Measurements from ENCODE around the gene PODXL. TPM values are rescaled to one million over a fixed set of nuclear protein-coding genes. Genes with fewer than 3 reads are reported as not detected.

Gene PODXL
- total RNA-seq, 1 donor from 2014 or later, result 76.2 TPM

DNA sequence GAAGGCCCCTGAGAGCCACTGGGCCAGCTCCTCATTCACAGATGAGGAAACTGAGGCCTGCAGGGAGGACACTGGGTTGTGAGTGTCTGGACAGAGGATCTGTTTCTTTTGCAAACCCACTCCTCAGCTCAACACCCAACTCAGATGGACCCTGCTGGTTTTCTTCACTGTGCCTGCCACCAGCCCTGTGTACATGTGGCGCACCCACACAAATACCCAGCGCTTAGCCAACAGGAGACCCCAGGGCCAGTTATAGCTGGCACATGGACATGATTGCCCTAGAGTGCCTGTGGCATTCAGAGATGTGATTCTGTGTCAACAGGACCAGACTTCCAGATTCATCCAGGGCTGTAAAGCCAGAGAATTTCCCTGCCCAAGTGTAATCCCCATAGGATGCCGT lies 12.4 kb downstream of the PODXL start:
- intact Hi-C loops (cut with DNase I), result loop anchor here (2.0 to 5.0 kb wide), 2 partner anchors 31 to 83 kb away; no protein-coding TSS in a partner anchor
- DNase-seq (ENCODE audit: low spot score), result peak; percentile 59

DNA sequence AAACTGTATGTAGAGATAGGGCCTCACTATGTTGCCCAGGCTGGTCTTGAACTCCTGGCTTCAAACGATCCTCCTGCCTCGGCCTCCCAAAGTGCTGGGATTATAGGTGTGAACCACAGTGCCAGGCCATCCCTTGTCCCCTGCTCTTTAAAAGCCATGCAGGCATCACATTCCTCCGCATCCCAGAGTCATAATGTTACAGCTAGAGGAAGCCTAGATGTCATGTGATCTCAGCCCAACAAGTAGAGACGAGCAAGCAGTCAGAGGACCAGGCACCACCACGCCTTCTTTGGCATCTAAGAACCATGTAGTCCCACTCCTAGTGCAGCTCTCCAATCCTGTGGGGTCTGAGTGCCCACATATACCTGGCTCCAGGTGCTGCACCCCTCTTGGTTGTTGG lies 13.1 kb downstream of the PODXL start:
- intact Hi-C loops (cut with DNase I), result loop anchor here (5.0 kb wide), 1 partner anchor 84 kb away; no protein-coding TSS in a partner anchor
- peak; percentile 57 for DNase-seq (ENCODE audit: low spot score)

DNA sequence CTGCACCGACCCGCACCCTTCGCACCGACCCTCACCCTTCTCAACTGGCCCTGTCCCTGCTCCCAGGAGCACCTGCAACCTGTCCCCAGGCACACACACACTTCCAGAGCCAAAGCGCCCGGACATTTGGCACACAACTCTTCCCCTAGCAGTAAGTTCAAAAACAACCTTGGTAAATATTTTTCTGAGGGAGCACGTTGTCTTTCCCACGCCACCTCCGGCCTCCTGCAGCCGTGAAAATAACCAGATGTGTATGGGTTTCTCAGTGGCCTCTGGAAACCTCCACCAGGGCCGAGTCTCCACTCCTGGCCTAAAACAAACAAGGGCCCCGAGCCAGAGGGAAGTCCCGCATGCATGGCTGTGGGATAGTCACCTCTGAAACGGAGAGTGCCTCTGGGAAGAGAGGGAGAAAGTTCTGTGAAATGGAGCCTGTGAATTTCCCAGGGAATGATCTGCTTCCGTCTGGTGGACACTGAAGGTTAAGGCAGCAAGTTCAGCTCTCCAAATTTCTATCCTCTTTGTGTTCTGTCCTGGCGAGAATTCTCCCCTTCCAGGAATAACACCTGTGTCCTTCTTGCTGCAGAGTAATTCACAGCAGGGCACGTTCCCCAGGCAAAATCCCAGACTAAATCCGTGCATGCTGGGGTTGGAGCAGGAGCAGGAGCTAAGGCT lies 15.8 kb downstream of the PODXL start:
- peak; percentile 75 for DNase-seq (ENCODE audit: low spot score)
- intact Hi-C loops (cut with DNase I), result loop anchor here (5.0 kb wide), 1 partner anchor 87 kb away; no protein-coding TSS in a partner anchor

DNA sequence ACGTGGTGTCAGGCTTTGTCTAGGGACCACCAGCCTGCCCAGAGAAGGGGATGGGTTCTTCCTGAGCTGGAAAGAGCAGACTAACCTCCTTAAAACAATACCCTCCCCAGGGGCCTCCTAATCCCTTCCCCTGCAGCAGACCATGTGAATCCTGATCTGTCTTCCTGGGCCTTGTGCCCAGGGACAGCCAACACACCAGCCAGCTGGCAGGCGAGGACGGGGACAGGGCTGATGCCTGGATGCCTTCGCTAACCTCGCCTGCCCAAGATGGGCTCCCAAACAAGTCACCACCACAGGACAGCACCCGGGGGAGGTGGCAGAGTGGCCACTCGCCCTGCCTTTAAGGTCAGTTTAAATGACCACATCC lies 17.6 kb downstream of the PODXL start:
- peak; percentile 85 for DNase-seq (ENCODE audit: low spot score)
- intact Hi-C loops (cut with DNase I), result no loop called here

DNA sequence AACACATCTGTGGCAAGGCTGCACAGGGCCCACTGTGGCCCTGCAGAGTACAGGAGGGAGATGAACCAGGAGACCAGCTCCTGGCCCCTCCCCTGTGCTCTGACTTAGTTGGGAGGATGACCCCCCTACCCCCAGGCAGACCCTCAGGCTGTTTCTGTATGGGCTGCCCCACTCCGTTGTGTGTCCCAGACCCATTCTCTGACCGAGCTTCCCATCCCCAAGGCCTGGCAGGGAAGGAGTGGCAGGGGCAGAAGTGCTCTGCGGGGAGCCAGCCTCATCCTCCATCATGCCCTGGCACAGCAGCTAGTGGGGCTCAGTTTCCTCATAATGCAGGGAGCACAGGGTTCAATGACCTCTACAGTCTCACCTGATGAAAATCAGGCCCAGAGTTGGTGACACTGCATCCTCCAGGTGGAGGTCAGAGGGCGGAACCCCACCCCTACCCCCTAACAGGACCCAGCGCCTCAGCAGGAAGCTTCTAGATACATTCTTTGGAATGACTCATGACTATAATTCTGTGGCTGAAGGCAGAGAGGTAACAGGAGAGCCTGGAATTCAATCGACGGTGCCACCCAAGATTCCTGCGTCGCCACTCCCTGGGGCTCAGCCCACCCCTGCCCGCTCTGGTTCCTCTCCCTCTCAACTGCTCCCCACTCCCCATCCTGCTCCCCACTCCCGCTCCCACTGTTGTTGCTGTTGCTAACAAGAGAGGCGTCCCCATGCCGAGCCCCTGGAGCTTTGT lies 18.2 kb downstream of the PODXL start:
- peak; percentile 72 for DNase-seq (ENCODE audit: low spot score)
- intact Hi-C loops (cut with DNase I), result no loop called here

DNA sequence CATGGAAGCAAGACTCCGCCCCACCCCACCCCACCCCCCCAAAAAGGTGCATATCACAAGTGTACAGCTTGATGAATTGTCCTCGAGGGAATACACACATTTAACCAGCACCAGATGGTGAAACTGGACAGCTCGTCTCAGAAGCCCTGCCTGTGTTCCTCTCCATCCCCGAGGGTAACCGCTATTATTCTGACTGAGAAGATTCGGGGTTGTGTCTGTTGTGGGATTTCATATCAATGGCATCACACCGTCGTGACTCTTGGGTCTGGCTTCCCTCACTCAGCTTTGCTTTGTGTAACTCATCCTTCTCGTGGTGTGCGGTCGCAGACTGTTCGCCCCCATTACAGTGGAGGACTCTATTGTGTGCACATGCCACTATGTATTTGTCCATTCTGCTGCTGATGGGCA lies 18.9 kb downstream of the PODXL start:
- intact Hi-C loops (cut with DNase I), result no loop called here
- DNase-seq (ENCODE audit: low spot score), result no peak

DNA sequence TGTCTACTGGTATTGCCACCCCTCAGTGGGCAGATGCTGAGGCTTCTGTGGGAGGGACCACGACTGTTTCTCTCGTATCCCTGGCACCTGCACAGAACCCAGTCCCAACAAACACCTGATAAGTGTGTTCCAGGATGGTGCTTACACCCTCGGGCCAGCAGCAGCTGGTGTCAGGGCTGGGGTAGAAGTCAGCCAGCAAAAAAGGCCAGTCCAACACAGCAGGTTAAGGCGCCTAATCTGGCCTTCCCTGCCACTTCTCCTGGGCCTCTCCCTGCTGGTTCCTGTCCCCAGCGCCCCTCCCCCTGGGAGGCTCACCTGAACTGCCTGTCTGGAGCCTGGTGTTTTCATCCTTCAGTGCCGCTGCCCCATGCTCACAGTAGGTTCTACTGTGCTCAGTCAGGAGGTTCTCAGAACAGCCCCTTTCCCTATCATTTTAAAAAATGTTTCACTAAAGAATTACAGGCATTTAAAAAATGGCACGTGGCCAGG lies 20.0 kb downstream of the PODXL start:
- intact Hi-C loops (cut with DNase I), result no loop called here
- peak; percentile 72 for DNase-seq (ENCODE audit: low spot score)

DNA sequence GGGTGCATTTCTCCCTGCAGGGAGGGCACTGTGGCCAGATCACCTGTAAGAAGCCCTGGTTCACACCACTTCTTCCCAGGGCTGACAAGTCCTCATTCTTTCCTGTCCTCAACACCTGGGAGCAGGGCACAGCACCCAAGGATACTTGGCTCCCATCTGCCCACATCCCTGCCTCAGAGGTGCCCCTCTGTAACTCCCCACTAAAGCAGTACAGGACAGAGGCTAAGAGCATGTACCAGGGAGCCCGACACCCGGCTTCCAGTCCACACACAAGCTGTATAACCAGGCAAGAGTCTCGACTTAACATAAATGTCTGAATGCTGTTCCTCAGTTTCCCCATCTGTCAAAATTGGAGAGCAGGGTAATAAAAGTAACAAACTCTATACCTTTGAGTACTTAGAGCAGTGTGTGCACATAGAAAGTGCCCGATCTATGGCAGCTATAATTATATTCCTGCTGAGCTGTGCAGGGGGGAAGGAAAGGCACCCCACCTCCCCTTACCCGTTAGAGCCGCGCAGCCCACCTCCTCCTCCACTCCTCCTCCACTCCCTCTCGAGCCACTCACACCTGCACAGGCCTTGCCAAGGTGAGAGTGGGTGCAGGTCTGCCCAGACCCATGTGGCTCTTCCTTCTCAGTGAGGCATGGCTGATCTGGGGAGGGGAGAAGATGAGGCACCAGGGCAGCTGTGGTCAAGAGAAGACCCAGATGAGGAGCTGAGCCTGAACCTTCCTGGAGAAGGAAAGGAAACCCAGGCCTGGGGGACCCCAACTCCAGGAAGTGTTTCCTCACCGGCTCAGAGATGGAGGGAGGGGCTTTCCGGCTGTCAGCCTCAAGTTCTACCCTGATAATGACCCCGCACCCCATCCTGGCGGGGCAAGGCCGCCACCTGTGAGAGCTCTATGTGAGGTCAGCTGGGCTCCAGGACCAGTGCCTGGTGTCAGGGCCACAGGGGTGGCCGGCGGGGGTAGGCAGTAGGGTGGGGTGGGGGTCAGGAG lies 22.6 kb downstream of the PODXL start:
- intact Hi-C loops (cut with DNase I), result no loop called here
- DNase-seq (ENCODE audit: low spot score), result peak; percentile 68

DNA sequence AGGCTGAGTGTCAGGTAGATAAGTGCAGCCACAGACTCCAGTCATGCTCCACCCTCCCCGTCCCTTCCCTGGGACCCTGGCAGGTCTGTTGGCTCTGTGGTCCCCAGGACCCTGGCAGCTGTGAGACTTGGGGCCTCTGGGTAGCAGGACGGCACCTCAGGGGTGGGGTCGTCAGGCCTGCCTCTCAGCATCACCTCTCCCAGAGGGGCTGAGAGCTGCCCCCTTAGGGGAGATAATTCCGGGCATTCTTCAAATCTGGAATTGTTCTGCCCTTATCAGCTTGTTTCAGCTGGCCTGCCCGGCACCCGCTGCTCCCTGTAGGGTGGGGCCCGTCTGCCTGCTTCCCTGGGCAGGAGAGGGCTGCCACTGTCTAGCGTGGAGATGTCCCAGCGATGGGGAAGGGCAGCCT lies 23.3 kb downstream of the PODXL start:
- DNase-seq (ENCODE audit: low spot score), result peak; percentile 74
- intact Hi-C loops (cut with DNase I), result no loop called here

DNA sequence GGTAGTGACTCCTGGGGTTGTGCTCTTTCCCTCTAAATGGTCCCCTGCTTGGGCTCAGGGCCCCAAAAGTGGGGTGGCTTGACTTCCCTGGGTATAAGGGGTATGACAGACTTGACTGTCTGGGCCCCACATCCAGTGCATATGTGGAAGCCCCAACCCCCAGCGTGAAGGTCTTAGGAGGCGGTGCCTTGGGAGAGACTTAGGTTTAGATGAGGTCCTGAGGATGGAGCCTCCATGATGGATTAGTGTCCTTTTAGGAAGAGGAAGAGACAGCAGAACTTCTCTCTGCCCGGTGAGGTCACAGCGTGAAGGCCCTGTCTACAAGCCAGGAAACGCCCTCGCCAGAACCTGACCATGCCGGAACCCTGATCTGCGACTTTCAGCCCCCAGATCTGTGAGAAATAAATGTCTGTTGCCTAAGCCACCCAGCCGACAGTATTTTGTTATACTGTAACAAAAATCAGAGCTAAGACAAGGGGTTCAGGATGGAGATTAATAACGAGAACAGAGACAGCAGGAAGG lies 23.8 kb downstream of the PODXL start:
- peak; percentile 67 for DNase-seq (ENCODE audit: low spot score)
- intact Hi-C loops (cut with DNase I), result no loop called here

DNA sequence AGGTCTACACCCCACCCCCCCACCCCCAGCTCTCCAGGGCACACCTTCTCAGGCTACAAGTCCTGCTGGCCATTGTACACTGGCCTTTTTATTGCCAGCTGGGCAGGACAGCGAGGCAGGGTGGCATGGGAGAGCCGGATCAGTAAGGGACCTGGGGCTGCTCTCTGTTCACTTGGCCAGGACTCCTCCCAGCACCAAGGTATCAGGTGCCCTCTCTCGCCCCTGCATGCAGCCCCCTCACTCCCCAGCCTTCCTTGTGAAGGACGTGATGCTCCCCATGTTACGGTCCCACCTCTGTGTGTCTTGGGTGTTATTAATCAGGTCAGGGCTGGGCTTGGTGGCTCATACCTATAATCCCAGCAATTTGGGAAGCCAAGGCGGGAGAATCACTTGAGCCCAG lies 26.3 kb downstream of the PODXL start:
- intact Hi-C loops (cut with DNase I), result no loop called here
- DNase-seq (ENCODE audit: low spot score), result peak; percentile 65

DNA sequence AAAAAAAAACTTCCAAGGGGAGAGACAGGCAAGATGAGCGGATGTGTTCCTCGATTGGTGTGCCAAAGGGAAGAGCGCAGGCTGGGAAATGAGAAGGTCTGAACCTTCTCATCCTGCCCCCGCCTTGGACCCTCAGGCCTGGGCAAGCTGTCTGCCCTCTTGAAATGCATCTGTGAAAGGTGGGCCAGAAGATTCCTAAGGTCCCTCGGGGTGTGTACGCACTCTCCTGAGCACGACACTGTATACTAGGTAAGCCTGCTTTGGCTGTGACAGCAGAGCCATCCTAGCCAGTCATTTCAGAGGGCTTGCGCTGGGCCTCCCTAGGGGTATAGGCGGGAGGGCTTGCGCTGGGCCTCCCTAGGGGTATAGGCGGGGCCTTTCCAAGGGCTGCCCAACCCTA lies 26.8 kb downstream of the PODXL start:
- intact Hi-C loops (cut with DNase I), result no loop called here
- peak; percentile 66 for DNase-seq (ENCODE audit: low spot score)

DNA sequence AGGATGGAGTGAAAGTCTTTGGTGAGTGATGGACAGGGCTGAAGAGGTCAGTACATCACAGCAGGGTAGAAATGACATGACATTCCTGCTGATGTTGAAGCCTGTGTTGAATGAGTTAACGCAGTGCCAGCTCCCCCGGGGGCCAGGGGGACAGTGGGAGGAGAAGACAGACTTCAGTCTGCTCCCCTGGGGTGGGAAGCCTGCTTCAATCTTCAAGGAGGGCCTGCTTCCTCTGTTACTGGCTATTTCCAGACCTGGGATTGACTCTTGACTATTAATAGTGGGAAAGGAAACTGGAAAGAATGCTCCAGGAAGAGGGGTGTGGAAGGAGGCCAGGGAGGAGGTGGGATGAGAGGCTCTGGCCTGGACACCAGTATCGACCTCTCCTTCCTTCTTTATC lies 27.2 kb downstream of the PODXL start:
- DNase-seq (ENCODE audit: low spot score), result peak; percentile 74
- intact Hi-C loops (cut with DNase I), result no loop called here

DNA sequence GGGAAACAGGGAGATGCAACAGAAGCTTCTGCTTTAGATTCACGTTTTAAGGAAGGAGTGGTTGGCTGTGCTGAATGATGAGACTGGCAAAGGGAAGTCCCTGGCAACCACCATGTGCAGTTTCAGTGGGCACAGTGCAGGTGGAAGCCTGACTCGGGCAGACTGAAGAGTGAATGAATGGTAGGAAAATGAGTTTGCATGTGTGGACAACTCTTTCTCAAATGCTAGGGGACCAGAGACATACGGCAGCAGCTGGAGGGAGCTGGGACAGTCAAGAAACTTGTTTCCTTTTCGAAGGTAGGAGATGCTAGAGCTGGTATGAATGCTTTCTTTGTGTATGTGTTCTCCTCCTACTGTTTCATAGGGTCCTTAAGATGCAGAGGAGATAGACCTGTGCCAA lies 29.0 kb downstream of the PODXL start:
- intact Hi-C loops (cut with DNase I), result no loop called here
- DNase-seq (ENCODE audit: low spot score), result peak; percentile 69

DNA sequence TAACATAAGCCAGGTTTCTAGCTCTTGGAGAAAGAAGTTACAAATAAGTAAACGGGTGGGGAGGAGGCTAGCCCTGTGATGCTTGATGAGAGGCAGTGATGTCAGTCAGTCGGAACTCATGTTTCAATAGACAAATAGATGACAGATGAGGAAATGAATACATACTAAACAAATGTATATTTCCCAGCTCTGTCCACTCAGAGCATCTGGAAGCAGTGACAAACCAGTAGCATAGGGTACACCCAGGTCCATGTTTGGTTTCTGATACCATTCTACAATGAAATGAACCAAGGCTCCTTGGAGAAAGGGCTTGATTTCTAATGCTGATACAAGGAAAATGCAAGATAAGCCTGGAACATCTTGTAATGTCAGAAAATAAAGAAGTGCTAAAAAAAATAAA lies 30.6 kb downstream of the PODXL start:
- intact Hi-C loops (cut with DNase I), result no loop called here
- no peak for DNase-seq (ENCODE audit: low spot score)

DNA sequence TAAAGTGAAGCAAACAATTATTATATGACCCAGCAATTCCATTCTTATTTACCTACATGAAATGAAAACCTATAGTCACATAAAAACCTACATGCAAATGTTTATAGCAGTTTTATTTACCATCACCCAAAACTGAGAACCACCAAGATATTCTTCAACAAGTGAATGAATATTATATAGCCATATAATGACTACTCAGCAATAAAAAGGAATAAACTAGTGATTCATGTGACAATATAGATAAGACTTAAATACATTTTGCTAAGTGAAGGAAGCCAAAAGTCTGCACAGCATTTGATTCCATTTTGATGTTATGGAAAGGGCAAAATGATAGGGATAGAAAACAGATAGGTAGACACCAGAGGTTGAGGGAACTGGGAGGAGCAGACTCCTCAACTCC lies 31.7 kb downstream of the PODXL start:
- intact Hi-C loops (cut with DNase I), result no loop called here
- DNase-seq (ENCODE audit: low spot score), result no peak

DNA sequence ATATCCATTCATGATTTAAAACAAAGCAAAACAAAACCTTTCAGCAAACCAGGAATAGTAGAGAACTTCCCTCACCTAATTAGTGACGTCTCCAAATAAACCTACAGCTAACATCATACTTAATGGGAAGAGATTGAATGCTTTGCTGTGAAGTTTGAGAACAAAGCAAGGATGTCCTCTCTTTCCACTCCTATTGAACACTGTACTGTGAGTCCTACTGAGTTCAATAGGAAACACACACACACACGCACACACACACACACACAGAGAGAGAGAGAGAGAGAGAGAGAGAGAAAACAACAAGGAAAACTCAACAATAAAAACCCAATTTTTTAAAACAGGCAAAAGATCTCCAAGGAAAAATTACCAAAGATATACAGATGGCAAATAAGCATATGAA lies 32.3 kb downstream of the PODXL start:
- intact Hi-C loops (cut with DNase I), result no loop called here
- no peak for DNase-seq (ENCODE audit: low spot score)

DNA sequence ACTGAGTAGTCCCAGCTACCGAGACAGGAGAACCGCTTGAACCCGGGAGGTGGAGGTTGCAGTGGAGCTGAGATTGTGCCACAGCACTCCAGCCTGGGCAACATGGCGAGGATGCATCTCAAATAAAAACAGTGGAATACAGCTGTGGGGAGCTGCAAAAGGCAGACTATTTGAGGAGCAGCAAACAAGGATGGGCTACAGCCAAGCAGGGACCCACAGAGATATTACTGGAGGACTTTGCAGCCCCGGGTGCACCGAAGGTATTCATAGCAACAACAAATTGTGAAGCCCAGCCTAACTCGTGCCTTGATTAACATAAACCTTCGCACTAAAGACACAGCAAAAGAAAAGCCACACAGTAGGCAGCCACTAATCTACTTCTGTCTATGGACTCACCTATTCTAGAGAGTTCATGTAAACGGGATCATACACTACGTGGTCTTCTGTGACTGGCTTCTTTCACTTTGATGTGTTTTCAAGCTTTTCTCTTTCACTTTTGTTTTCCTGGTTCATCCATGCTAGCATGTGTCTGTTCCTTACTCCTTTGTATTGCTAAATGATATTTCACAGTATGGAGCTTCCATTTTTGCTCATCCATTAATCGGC lies 34.0 kb downstream of the PODXL start:
- intact Hi-C loops (cut with DNase I), result no loop called here
- DNase-seq (ENCODE audit: low spot score), result peak; percentile 70

DNA sequence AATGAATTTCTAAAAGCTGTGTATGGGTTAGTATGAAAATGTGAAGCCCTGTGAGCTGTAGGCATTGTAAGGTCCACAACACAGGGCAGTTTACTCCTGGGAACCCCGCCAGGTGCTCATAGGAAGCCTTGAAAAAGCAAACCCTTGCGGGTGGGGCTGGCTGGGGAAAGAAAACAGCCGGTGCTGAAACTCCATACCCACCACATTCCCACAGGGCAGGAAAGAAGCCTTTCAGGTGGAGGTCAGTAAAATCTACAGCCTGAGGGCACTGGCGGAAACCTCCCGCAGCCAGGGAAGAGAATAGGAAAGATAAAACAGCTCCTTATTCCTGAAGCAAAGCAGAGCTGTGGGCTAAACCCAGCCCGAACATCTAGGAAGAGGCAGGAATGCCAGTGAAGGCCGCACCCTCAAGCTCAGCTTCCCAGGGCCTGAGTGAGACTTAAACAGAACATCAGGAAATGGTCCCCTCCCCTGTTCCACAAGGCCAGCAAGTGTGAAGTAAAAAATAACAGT lies 34.7 kb downstream of the PODXL start:
- DNase-seq (ENCODE audit: low spot score), result peak; percentile 76
- intact Hi-C loops (cut with DNase I), result no loop called here
